ENCODE measurements around the gene NFATC2IP. TPM values are rescaled to one million over a fixed set of nuclear protein-coding genes. Genes with fewer than 3 reads are reported as not detected.

Gene NFATC2IP
- total and polyA plus RNA-seq, 2 of the 13 experiments (the other 11 are each of a cell fraction or from before 2014, with no cell fraction given), result 32.1 to 48.5 TPM

GRCh38 chr16:28974437-28975157 is 23.9 kb downstream of the NFATC2IP start, which contains the start of gene SPNS1 (continued):
- TF ChIP-seq ZFX (CRISPR knock-in tag; IDR thresholded peaks at IDR 0.05; ENCODE audit: low read depth), result peak; percentile 97
- peak; percentile 83; the same call in 1 of the 2 replicates for TF ChIP-seq MTA1 (CRISPR knock-in tag; IDR thresholded peaks at IDR 0.05; ENCODE audit: borderline replicate concordance)
- no peak for TF ChIP-seq RNF219 (CRISPR knock-in tag; IDR thresholded peaks at IDR 0.05)
- TF ChIP-seq LCORL (IDR thresholded peaks at IDR 0.05), result 0 out of 2 replicates have a peak, but pooled peaks have one; percentile 21
- TF ChIP-seq LCORL (CRISPR knock-in tag; IDR thresholded peaks at IDR 0.05), result peak; percentile 76; the same call in 1 of the 2 replicates
- TF ChIP-seq ESRRA (CRISPR knock-in tag; IDR thresholded peaks at IDR 0.05; ENCODE audit: low read depth), result peak; percentile 81
- TF ChIP-seq TBP (CRISPR knock-in tag; IDR thresholded peaks at IDR 0.05), result peak; percentile 95; the same call in 1 of the 2 replicates
- peak; percentile 95 for TF ChIP-seq RFXAP (CRISPR knock-in tag; IDR thresholded peaks at IDR 0.05; ENCODE audit: borderline replicate concordance)
- no peak; the same call in 1 of the 2 replicates for TF ChIP-seq GMEB2 (CRISPR knock-in tag; IDR thresholded peaks at IDR 0.05; ENCODE audit: low read depth)
- peak; percentile 74; the same call in 1 of the 2 replicates for TF ChIP-seq ZNF263 (CRISPR knock-in tag; IDR thresholded peaks at IDR 0.05)
- TF ChIP-seq ZNF749 (CRISPR knock-in tag; IDR thresholded peaks at IDR 0.05; ENCODE audit: borderline replicate concordance), result peak; percentile 98
- peak; percentile 93 for TF ChIP-seq THAP9 (CRISPR knock-in tag; IDR thresholded peaks at IDR 0.05; ENCODE audit: borderline replicate concordance)
- TF ChIP-seq RCOR2 (CRISPR knock-in tag; IDR thresholded peaks at IDR 0.05), result no peak
- peak; percentile 86 for TF ChIP-seq UBTF (CRISPR knock-in tag; IDR thresholded peaks at IDR 0.05)
- TF ChIP-seq MBNL3 (CRISPR knock-in tag; conservative IDR thresholded peaks at IDR 0.05), result no peak
- TF ChIP-seq TGIF2 (CRISPR knock-in tag; IDR thresholded peaks at IDR 0.05), result peak; percentile 99
- TF ChIP-seq ZNF3 (CRISPR knock-in tag; IDR thresholded peaks at IDR 0.05), result no peak
- no peak for TF ChIP-seq MTA3 (CRISPR knock-in tag; IDR thresholded peaks at IDR 0.05)
- TF ChIP-seq KDM1A (CRISPR knock-in tag; IDR thresholded peaks at IDR 0.05), result no peak; the same call in 1 of the 2 replicates
- no peak for TF ChIP-seq HOXA9 (CRISPR knock-in tag; IDR thresholded peaks at IDR 0.05; ENCODE audit: borderline replicate concordance)
- peak; percentile 98 for TF ChIP-seq SPEN (CRISPR knock-in tag; IDR thresholded peaks at IDR 0.05; ENCODE audit: low read depth)
- TF ChIP-seq HNRNPL (IDR thresholded peaks at IDR 0.05; ENCODE audit: low read depth, low read length), result peak; percentile 65; the same call in 1 of the 2 replicates

Measured in HepG2 (cell line).